WTC11 (cell line): ENCODE results near the gene GPC1. TPM values are rescaled to one million over a fixed set of nuclear protein-coding genes. Genes with fewer than 3 reads are reported as not detected.

Source experiments
- ATAC-seq: fragments of 200-7000 bp; cut with Tn5 transposase; 2 replicates; pipeline ENCODE4 v1.10.0; 2021; ENCODE audit warnings: mild to moderate bottlenecking, moderate library complexity
- CTCF ChIA-PET: fragments of 300-600 bp; sonication (Branson Sonifier 250); formaldehyde crosslinking; loops from one replicate; lab custom pipeline; 2021; ENCODE audit warnings: antibody characterized with exemption; lab: Charles Lee
- POLR2A ChIA-PET: fragments of 350-600 bp; sonication (Branson Sonifier 250); formaldehyde crosslinking; loops from one replicate; lab custom pipeline; 2021; ENCODE audit warnings: antibody characterized with exemption; lab: Charles Lee
- DNase-seq: peaks from one replicate; pipeline ENCODE4 v3.0.0; 2021; ENCODE audit warnings: low spot score
- H3K27ac Mint-ChIP-seq: 2 replicates; pipeline ENCODE4 v1.8.0; 2021; ENCODE audit warnings: mixed read lengths
- H3K27me3 Mint-ChIP-seq: 2 replicates; pipeline ENCODE4 v1.8.0; 2021; ENCODE audit warnings: low read depth, mild to moderate bottlenecking, moderate library complexity, mixed read lengths
- H3K36me3 Mint-ChIP-seq: 2 replicates; pipeline ENCODE4 v1.8.0; 2021; ENCODE audit warnings: mixed read lengths
- H3K4me1 Mint-ChIP-seq: 2 replicates; pipeline ENCODE4 v1.8.0; 2022; ENCODE audit warnings: mixed read lengths
- H3K4me3 Mint-ChIP-seq: 2 replicates; pipeline ENCODE4 v1.8.0; 2021; ENCODE audit warnings: mild to moderate bottlenecking, moderate library complexity, mixed read lengths
- H3K9me3 Mint-ChIP-seq: 2 replicates; pipeline ENCODE4 v1.8.0; 2021; ENCODE audit warnings: mixed read lengths
- AFF4 ChIP-seq: sonication (generic); formaldehyde crosslinking; IDR thresholded peaks from 2 replicates; pipeline ENCODE4 v1.8.1; 2023; ENCODE audit warnings: mild to moderate bottlenecking, missing genetic modification reagents, borderline replicate concordance
- ELF4 ChIP-seq: sonication (generic); formaldehyde crosslinking; IDR thresholded peaks from 2 replicates; pipeline ENCODE4 v1.8.1; 2022; ENCODE audit warnings: low read depth, mild to moderate bottlenecking, moderate library complexity, missing genetic modification reagents
- GABPB1 ChIP-seq: sonication (generic); formaldehyde crosslinking; IDR thresholded peaks from 2 replicates; pipeline ENCODE4 v1.8.1; 2023; ENCODE audit warnings: mild to moderate bottlenecking, missing genetic modification reagents
- GTF2I ChIP-seq: fragments of 250-450 bp; sonication (Bioruptor Pico); conservative IDR thresholded peaks from 2 replicates; pipeline ENCODE4 v1.4.0; 2021; ENCODE audit warnings: mild to moderate bottlenecking
- IRF2 ChIP-seq: sonication (generic); formaldehyde crosslinking; IDR thresholded peaks from 2 replicates; pipeline ENCODE4 v1.8.0; 2022; ENCODE audit warnings: low read depth, missing genetic modification reagents, borderline replicate concordance
- NR2C2 ChIP-seq: sonication (generic); formaldehyde crosslinking; IDR thresholded peaks from 2 replicates; pipeline ENCODE4 v1.8.0; 2022; ENCODE audit warnings: mild to moderate bottlenecking, missing genetic modification reagents
- PRRX2 ChIP-seq: fragments of 250-450 bp; sonication (Bioruptor Pico); IDR thresholded peaks from 2 replicates; pipeline ENCODE4 v1.8.0; 2021; ENCODE audit warnings: mild to moderate bottlenecking
- SMAD4 ChIP-seq: sonication (generic); formaldehyde crosslinking; IDR thresholded peaks from 2 replicates; pipeline ENCODE4 v1.8.0; 2022; ENCODE audit warnings: mild to moderate bottlenecking, missing genetic modification reagents
- TP53 ChIP-seq: sonication (generic); formaldehyde crosslinking; IDR thresholded peaks from 2 replicates; pipeline ENCODE4 v1.8.1; 2023; ENCODE audit warnings: mild to moderate bottlenecking, missing genetic modification reagents
- ZNF121 ChIP-seq: sonication (generic); formaldehyde crosslinking; IDR thresholded peaks from 2 replicates; pipeline ENCODE4 v1.8.0; 2023; ENCODE audit warnings: missing genetic modification reagents
- ZNF317 ChIP-seq: sonication (generic); formaldehyde crosslinking; IDR thresholded peaks from 2 replicates; pipeline ENCODE4 v1.8.1; 2023; ENCODE audit warnings: low read depth, mild to moderate bottlenecking, moderate library complexity, missing genetic modification reagents, borderline replicate concordance
- ZNF512 ChIP-seq: sonication (generic); formaldehyde crosslinking; IDR thresholded peaks from 2 replicates; pipeline ENCODE4 v1.8.1; 2022; ENCODE audit warnings: missing genetic modification reagents, borderline replicate concordance
- total RNA-seq: library from RNA; stranded (reverse); gene quantifications from 3 replicates; pipeline ENCODE4 v1.2.3, GENCODE V29; 2021
- TF ChIP-seq, protein P1 (sequence below): fragments of 250-450 bp; sonication (Bioruptor Pico); IDR thresholded peaks from 2 replicates; pipeline ENCODE4 v1.9.0; 2021; ENCODE audit warnings: moderate library complexity, mild to moderate bottlenecking, inconsistent platforms, borderline replicate concordance
- TF ChIP-seq, protein P2 (sequence below): fragments of 200-600 bp; IDR thresholded peaks from 2 replicates; pipeline ENCODE4 v1.8.0; 2022; ENCODE audit warnings: antibody characterized with exemption
- TF ChIP-seq, protein P3 (sequence below): sonication (generic); formaldehyde crosslinking; IDR thresholded peaks from 2 replicates; pipeline ENCODE4 v1.8.1; 2023; ENCODE audit warnings: mild to moderate bottlenecking, missing genetic modification reagents

The GPC1 gene
- total RNA-seq, 1 experiment from 2014 or later = 41.5 TPM

DNA sequence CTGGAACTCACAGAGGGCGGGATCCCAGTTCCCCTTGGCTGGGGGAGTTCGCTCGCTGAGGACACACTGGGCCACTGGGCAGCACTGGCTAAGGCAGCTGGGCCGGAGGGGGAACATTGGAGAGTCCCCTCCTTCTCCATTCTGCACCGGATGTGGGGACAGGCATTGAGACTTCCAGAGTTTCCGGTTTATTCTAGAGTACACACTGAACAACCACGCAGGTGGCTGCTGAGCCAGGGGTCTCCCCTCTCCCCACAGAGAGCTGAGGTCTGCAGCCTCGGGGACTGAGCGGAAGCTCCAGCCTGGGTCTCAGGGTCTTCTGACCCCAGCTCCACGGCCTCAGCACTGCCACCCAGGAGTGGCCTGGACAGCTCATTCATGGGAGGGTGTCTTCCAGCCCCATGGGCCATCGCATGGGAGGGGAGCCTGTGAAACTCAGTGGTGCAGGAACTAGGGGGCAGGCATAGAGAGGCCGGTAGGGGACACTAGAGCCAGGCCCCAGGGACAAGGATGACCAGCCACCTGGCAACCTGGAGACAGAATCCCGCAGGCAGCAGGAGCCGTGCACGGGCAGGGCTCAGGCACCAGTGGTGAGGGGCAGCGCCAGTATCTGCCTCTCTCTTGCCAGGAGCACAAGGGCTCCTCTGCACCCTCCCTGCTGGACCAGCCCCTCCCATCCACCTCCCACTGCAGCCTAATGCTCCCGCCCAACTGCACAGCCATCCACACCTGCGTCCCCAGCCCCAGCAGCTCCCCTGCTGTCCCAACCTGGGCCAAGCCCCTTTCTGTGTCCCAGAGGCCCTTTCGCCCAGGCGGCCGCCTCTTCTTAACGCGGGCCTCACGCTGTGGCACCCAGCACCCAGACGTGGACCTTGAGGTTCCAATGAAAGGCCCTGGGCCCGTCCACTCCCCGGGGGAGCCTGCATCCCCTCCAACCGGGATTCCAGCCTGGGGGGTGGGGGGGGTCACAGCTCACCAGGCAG is 45.1 kb upstream of the GPC1 start:
- no peak for ATAC-seq
- ChIA-PET CTCF (no interaction called here), POLR2A (no interaction called here)
- Mint-ChIP-seq H3K9me3 (no peaks in the 10 kb centered on the region), H3K36me3 (no peaks in the 10 kb centered on the region), H3K4me1 (peaks cover 4% of the 10 kb centered on the region; the same call in 1 of the 2 replicates), H3K4me3 (no peak overlapping the region), H3K27me3 (no peaks in the 10 kb centered on the region), H3K27ac (no peak overlapping the region)
- DNase-seq = peak; percentile 12
- TF ChIP-seq, protein P1, sequence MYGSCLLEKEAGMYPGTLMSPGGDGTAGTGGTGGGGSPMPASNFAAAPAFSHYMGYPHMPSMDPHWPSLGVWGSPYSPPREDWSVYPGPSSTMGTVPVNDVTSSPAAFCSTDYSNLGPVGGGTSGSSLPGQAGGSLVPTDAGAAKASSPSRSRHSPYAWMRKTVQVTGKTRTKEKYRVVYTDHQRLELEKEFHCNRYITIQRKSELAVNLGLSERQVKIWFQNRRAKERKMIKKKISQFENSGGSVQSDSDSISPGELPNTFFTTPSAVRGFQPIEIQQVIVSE (CRISPR knock-in tag) = no peak
- TF ChIP-seq, protein P2, sequence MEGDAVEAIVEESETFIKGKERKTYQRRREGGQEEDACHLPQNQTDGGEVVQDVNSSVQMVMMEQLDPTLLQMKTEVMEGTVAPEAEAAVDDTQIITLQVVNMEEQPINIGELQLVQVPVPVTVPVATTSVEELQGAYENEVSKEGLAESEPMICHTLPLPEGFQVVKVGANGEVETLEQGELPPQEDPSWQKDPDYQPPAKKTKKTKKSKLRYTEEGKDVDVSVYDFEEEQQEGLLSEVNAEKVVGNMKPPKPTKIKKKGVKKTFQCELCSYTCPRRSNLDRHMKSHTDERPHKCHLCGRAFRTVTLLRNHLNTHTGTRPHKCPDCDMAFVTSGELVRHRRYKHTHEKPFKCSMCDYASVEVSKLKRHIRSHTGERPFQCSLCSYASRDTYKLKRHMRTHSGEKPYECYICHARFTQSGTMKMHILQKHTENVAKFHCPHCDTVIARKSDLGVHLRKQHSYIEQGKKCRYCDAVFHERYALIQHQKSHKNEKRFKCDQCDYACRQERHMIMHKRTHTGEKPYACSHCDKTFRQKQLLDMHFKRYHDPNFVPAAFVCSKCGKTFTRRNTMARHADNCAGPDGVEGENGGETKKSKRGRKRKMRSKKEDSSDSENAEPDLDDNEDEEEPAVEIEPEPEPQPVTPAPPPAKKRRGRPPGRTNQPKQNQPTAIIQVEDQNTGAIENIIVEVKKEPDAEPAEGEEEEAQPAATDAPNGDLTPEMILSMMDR = no peak
- no peak for TF ChIP-seq PRRX2 (CRISPR knock-in tag)

DNA sequence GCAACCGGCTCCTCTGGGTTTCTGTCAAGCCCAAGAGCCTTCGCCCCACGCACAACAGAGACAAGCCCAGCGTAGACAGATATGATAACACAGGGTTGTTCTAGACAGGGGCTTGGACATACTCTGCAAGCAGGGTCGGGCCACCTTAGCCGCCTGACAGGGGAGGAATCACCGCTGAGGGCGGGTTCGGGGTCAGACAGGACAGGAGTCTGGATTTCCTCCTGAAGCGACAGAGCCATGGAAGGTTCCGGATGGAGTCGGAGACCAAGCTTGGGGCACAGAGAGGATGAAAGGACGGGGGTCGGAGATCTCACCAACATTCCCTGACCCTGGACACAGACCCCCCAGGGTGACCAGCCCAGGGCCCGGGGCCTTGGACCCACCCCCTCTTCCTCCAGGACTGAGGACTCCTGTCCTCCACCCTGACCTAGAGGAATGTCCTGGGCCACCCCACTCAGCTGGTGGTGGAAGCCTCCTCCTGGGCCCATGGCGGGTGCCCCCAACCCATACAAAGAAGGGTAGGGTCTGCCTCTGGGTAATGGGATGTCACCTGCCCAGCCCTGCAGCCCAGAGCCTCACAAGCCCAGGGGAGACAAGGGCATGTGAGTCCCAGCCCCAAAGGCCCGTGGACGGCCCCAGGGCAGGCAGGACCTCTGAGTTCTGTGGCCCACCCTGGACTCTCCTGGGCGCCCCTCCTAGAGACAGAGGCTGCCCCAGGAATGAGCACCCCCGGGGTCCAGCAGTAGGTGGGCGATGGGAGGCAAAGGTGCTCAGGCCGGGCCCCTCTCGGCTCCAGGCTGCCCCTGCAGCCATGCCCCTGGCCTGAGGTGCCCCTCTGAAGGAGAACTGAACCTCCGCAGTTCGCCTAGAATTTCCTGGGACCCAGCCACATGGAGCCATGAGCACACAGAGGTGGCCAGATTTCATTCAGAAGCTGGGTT is 44.1 kb upstream of the GPC1 start:
- Mint-ChIP-seq H3K4me1 (peaks cover 4% of the 10 kb centered on the region; the same call in 1 of the 2 replicates), H3K36me3 (no peaks in the 10 kb centered on the region), H3K27me3 (no peaks in the 10 kb centered on the region), H3K4me3 (no peak overlapping the region), H3K9me3 (no peaks in the 10 kb centered on the region), H3K27ac (no peak overlapping the region)
- DNase-seq = peak; percentile 7
- no peak for TF ChIP-seq ELF4 (CRISPR knock-in tag)
- POLR2A ChIA-PET = no interaction called here
- CTCF ChIA-PET = no interaction called here
- ATAC-seq = no peak

- TF ChIP-seq ZNF317 (CRISPR knock-in tag) (no peak), TP53 (CRISPR knock-in tag) (no peak), SMAD4 (CRISPR knock-in tag) (no peak), GABPB1 (CRISPR knock-in tag) (no peak), NR2C2 (CRISPR knock-in tag) (no peak), ZNF512 (CRISPR knock-in tag) (no peak), IRF2 (CRISPR knock-in tag) (no peak), AFF4 (CRISPR knock-in tag) (no peak), ZNF121 (CRISPR knock-in tag) (no peak), GTF2I (no peak)
- TF ChIP-seq, protein P3, sequence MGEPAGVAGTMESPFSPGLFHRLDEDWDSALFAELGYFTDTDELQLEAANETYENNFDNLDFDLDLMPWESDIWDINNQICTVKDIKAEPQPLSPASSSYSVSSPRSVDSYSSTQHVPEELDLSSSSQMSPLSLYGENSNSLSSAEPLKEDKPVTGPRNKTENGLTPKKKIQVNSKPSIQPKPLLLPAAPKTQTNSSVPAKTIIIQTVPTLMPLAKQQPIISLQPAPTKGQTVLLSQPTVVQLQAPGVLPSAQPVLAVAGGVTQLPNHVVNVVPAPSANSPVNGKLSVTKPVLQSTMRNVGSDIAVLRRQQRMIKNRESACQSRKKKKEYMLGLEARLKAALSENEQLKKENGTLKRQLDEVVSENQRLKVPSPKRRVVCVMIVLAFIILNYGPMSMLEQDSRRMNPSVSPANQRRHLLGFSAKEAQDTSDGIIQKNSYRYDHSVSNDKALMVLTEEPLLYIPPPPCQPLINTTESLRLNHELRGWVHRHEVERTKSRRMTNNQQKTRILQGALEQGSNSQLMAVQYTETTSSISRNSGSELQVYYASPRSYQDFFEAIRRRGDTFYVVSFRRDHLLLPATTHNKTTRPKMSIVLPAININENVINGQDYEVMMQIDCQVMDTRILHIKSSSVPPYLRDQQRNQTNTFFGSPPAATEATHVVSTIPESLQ (CRISPR knock-in tag) = no peak
- Mint-ChIP-seq H3K4me3 (no peak overlapping the region), H3K27me3 (no peaks in the 10 kb centered on the region), H3K27ac (no peak overlapping the region), H3K9me3 (no peaks in the 10 kb centered on the region), H3K36me3 (no peaks in the 10 kb centered on the region), H3K4me1 (peaks cover 4% of the 10 kb centered on the region; the same call in 1 of the 2 replicates)
- ATAC-seq (peak; percentile 43), DNase-seq (peak; percentile 7)
- POLR2A ChIA-PET = no interaction called here
- CTCF ChIA-PET = no interaction called here
These were observed 43.1 kb upstream of the GPC1 start for GRCh38 chr2:240392084-240392947.
